HG03025 (cell line): ENCODE data around the gene MALT1.
A peak's percentile ranks its signal among the peaks of the same experiment; 100 is the strongest.

ENCODE experiments used
- ATAC-seq: cut with Tn5 transposase; IDR thresholded peaks from one replicate; pipeline ENCODE4 v1.9.1; 2021; ENCODE audit warnings: mild to moderate bottlenecking, moderate library complexity; ENCODE audit not compliant: unreplicated experiment, low FRiP score

Gene MALT1

GRCh38 chr18:58682429-58683069 is 11.3 kb downstream of the MALT1 start:
- no peak for ATAC-seq

GRCh38 chr18:58687871-58688308 is 16.6 kb downstream of the MALT1 start:
- peak; percentile 90 for ATAC-seq

DNA sequence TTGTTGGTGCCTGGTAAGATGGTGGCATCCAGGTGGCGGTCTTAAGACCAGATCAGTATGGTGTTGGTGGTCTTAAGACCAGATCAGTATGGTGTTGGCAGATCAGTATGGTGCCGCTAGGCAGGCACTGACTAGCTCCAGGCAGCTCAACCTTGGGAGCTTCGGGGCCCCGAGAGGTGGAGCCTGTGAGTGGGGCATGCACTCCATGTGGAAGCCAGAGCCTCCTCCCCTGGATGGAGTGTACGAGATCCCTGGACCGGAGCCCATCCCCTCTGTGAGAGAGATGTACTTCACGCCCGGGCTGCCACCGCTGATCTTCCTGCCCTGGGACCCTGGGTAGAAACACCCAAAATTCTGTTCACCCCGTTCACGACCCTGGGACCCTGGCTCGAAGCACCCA is 19.0 kb downstream of the MALT1 start:
- no peak for ATAC-seq

DNA sequence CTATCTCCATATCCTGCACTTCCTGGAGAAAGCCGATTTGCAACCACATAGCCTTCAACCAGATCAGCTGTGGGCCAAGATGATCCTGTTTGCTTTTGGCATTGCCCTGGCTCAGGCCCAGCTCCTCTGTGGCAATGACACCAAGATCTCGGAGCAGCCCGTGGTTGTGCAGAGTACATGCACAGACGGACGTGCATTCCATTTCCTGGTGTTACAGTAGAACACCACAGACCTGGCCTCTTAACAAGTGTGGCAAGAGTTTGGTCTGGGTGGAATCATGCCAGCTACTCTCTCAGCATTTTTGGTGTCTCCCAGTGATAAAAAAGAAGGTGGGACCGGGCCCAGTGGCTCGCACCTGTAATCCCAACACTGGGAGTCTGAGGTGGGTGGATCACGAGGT is 20.0 kb downstream of the MALT1 start:
- ATAC-seq: no peak

DNA sequence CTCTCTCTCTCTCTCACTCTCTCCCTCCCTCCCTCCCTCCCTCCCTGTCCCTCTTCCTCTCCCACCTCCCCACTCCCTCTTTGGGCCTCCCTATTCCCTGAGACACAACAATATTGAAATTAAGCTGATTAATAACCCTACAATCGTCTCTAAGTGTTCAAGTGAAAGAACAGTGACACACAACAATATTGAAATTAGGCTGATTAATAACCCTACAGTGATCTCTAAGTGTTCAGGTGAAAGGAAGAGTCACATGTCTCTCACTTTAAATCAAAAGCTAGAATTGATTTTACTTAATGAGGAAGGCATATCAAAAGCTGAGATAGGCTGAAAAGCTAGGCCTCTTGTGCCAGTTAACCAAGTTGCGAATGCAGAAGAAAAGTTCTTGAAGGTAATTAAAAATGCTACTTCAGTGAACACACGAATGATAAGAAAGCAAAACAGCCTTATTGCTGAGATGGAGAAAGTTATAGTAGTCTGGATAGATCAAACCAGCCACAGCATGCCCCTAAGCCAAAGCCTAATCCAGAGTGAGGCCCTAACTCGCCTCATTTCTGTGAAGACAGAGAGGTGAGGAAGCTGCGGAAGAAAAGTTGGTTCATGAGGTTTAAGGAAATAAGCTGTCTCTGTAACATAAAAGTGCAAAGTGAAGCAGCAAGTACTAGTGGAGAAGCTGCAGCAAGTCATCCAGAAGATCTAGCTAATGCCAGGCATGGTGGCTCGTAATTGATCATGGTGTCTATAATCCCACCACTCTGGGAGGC is 21.3 kb downstream of the MALT1 start:
- ATAC-seq: no peak

DNA sequence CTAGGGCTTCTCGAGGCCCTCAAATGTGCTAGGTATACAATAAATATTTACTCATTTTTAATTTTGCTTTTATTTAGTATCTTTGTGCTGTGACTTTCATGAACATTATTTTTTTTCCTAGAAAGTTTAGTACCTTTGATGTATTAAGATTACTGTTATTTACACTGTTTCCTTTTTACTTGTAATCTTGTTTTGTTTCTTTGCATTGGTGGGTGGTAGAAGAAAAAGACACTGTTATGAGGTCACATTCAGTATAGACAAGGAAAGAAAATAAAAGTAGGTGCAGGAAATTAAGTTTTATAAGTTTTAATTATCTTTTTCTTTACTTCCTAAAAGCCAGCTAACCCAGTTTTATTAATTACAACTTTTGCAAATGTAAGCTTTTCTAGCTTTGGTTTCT is 23.0 kb downstream of the MALT1 start:
- ATAC-seq: no peak

GRCh38 chr18:58694720-58695468 is 23.6 kb downstream of the MALT1 start:
- ATAC-seq: no peak

DNA sequence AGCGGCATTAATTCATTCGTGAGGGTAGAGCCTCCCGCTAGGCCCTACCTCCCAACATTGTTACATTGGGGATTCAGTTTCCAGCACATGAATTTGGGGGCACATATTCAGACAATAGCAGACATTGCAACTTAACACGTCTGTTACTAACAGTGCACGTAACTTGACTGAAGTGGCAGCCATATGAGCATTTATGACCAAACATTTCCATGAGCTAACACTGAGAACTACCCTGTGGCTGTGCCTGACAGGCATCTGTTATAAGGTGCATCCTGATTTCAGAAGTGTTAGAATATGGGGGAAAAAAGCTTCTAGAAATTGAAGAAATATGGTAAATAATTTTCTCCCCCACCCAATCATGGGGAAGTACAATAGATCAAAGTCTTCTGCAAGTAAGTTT is 24.5 kb downstream of the MALT1 start:
- ATAC-seq: no peak

- ATAC-seq: no peak
Observed at GRCh38 chr18:58697146-58697545, 25.9 kb downstream of the MALT1 start.

DNA sequence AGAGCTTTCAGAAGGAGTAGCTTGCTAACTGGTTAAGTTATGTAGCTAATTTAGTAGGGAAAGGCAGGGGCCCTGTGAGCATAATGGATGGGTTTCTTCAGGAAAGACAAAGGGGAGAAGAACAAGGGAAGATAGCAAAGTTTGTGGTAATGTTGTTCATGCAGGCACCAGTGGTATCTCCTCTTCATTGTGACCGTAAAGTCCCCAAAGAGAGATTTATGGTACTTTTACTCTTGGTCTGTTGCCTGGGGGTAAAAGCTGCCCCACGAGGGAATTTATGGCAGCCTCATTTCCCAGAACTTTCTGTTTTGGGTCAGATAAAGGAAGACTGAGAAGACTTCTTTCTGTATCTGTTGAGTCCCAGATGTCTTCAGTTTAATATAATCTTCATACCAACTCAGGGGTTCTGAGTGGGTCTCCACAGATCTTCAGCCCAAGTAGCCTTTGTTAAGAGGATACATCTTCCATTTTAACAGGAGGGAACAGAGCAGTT is 27.5 kb downstream of the MALT1 start:
- no peak for ATAC-seq

DNA sequence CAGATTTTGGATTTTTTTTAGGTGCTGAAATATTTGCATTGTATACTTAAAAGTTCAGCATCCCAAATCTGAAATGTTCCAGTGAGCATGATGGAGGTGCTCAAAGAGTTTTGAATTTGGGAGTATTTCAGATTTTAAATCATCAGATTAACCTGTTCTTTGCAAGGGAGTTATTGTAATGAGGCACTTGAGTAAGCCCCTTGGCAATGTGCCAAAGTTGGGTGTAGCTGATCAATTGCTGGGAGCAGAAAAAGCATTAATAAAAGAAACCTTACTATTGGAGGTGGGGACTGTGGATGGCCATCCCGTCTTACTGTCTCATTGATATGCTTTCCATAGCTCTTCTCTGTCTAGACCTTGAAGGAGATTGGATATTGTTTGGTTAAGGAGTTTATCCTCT is 28.3 kb downstream of the MALT1 start:
- ATAC-seq: no peak

- ATAC-seq: no peak
Observed at GRCh38 chr18:58700209-58700608, 28.9 kb downstream of the MALT1 start.

GRCh38 chr18:58712930-58713329 is 41.7 kb downstream of the MALT1 start:
- ATAC-seq: no peak

DNA sequence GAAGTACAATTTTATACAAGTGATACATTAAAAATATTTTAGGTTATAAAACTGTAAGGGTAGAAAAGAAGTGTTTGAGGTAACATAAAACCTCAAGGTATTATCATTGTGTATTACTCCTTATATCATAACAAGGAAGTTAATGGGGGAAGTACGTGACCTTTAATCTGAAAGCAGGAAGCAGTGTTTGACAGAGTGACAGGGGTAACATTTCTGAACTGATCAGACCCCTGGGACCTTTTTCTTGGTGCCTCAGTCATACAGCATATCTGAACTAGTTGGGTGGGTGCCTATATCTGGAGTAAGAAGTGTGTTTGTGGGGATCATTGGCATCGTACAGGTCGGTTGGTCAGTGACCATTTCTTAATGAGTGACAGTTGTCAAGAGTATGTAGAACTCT is 43.0 kb downstream of the MALT1 start:
- no peak for ATAC-seq

DNA sequence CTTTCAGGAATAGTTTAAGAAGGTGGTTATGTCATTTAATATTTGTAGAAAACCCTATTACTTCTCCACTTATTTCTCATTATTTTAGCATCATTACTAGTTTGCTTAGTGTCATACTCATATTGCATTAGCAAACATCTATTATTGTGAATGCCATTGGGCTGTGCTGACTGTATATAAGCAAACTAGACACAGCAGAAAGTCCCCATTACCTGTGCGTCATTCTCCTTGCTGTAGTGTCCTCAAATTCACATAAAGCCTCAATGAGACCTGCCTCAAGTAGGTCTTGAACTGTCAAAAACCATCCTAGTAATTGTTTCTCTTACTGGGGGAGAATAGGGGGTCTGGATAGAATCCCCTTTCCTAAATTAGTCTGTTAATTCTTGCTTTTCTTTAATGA is 43.6 kb downstream of the MALT1 start:
- ATAC-seq: no peak

- ATAC-seq: no peak
Observed at GRCh38 chr18:58715540-58715939, 44.3 kb downstream of the MALT1 start.

DNA sequence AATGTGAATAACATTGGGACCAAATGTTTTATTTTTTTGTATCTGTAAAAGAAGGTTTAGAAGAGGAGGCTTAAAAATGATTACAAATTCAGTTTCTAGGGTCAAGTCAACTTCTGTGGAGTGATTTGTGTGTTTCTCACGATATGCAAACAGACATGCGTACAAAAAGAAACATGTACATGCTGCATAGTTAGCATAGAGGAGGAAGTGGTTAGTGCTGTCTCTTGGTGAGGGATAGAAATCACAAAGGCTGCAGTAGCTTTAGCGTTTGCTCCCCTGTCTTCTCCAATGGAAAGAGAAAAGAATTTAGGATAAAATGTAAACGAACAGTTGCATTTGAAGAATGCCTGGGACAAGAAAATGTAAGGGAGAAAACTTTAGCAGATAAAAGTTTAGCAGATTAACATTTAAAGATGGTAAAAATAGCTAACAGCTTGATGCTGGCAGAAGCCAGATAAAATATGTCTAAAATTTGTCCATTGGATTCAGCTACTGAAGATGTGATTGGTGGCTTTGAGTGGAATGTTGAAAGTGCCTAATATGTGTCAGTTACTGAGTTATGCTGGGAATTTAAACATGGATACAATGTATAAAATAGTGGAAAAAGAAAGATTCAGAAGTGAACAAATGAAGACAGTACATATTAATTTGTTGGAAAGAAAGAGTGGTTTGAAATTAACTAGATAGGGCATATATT is 44.9 kb downstream of the MALT1 start:
- no peak for ATAC-seq

GRCh38 chr18:58721566-58722239 is 50.4 kb downstream of the MALT1 start:
- no peak for ATAC-seq

DNA sequence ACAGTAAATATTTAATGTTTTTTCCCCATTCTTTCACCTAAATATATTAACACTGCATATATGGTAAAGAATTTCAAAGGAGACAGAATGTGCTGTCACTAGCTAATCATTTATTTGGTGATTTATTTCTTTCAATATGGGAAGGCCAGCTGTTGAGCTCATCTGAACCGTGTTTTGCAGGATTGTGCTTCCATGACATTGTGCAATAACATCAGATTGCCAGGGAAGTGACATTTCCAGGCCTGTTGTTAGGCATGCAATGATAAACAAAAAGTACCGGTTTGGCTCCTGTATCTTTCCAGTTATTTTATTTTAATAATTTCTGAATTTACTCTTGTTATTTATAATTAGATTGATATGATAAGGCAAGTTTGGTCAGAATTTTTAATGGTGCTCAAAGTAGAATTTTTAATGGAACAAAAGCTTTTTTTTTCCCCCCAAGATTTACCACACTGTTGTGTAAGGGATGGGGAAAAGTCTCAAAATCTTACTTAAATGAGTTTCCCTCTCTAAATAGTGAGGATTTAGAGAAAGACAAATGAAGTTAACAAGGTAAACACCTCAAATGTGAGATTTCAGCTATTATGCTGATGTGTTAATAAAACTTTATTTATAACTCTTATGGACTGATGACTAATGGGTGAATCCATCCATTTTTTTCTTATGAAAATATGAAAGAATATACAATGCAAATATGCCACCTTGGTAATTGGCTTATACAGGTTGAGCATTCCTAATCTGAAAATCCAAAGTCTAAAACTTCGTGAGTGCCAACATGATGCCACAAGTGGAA is 52.7 kb downstream of the MALT1 start:
- no peak for ATAC-seq
